GM12874 (cell line): ENCODE data around the gene LNPEP.

Source experiments
- CTCF ChIP-seq: IDR thresholded peaks from 2 replicates; pipeline ENCODE4 v1.5.1; 2011; ENCODE audit warnings: low read depth, mild to moderate bottlenecking, control low read depth, low read length, moderate library complexity; ENCODE audit not compliant: insufficient read depth

Gene LNPEP

GRCh38 chr5:96940586-96940985 lies 4.7 kb downstream of the LNPEP start:
- no peak for TF ChIP-seq CTCF

- no peak for TF ChIP-seq CTCF
These were observed 5.3 kb downstream of the LNPEP start for GRCh38 chr5:96941140-96941539.

- no peak for TF ChIP-seq CTCF
These were observed 6.2 kb downstream of the LNPEP start for GRCh38 chr5:96942078-96942477.

- no peak for TF ChIP-seq CTCF
These were observed 7.0 kb downstream of the LNPEP start for GRCh38 chr5:96942911-96943310.

GRCh38 chr5:96943799-96944198 lies 7.9 kb downstream of the LNPEP start:
- no peak for TF ChIP-seq CTCF

GRCh38 chr5:96945144-96945897 lies 9.4 kb downstream of the LNPEP start:
- no peak for TF ChIP-seq CTCF

- no peak for TF ChIP-seq CTCF
These were observed 10.5 kb downstream of the LNPEP start for GRCh38 chr5:96946381-96946780.
